KG1 (cell line): Measurements from ENCODE around the gene CUL2.
"Not testable (repeated sequence)": the region's sequence is repeated elsewhere in the genome, so short reads cannot be mapped to it uniquely, and the experiment has no call there.

Experiments used
- DNase-seq: peaks from one replicate; lab custom pipeline; 2025; lab: John Stamatoyannopoulos, UW

Gene CUL2

GRCh38 chr10:35019041-35020024 lies 70.8 kb downstream of the CUL2 start:
- DNase-seq = no peak

- no peak for DNase-seq
Observed at GRCh38 chr10:35017608-35018007, 72.5 kb downstream of the CUL2 start.

- no peak for DNase-seq
Observed at GRCh38 chr10:35015843-35016408, 74.2 kb downstream of the CUL2 start.

GRCh38 chr10:35012781-35013180 lies 77.4 kb downstream of the CUL2 start:
- no peak for DNase-seq

GRCh38 chr10:35011771-35012191 lies 78.4 kb downstream of the CUL2 start:
- no peak for DNase-seq

GRCh38 chr10:35007858-35008301 lies 82.3 kb downstream of the CUL2 start:
- DNase-seq = no peak

GRCh38 chr10:35006836-35007235 lies 83.3 kb downstream of the CUL2 start:
- DNase-seq = no peak

GRCh38 chr10:35005868-35006267 lies 84.3 kb downstream of the CUL2 start:
- no peak for DNase-seq

- DNase-seq = no peak
Observed at GRCh38 chr10:35004651-35005050, 85.5 kb downstream of the CUL2 start.

GRCh38 chr10:35003906-35004305 lies 86.2 kb downstream of the CUL2 start:
- DNase-seq = no peak

GRCh38 chr10:35000936-35001335 lies 89.2 kb downstream of the CUL2 start:
- DNase-seq = no peak

GRCh38 chr10:34999532-34999931 lies 90.6 kb downstream of the CUL2 start:
- DNase-seq = no peak

- no peak for DNase-seq
Observed at GRCh38 chr10:34998940-34999339, 91.2 kb downstream of the CUL2 start.

GRCh38 chr10:34996843-34997242 lies 93.3 kb downstream of the CUL2 start:
- peak; percentile 31 for DNase-seq

- no peak for DNase-seq
Observed at GRCh38 chr10:34995925-34996324, 94.2 kb downstream of the CUL2 start.

GRCh38 chr10:34994565-34995142 lies 95.5 kb downstream of the CUL2 start:
- peak; percentile 30 for DNase-seq

- no peak for DNase-seq
Observed at GRCh38 chr10:34993782-34994181, 96.4 kb downstream of the CUL2 start.

GRCh38 chr10:34991117-34991516 lies 99.0 kb downstream of the CUL2 start:
- DNase-seq = not testable (repeated sequence)

GRCh38 chr10:34988397-34989067 lies 101.6 kb downstream of the CUL2 start:
- no peak for DNase-seq

GRCh38 chr10:34985823-34986222 lies 104.3 kb downstream of the CUL2 start:
- DNase-seq = no peak

- DNase-seq = no peak
Observed at GRCh38 chr10:34985146-34985545, 105.0 kb downstream of the CUL2 start.

- DNase-seq = no peak
Observed at GRCh38 chr10:34981844-34982243, 108.3 kb downstream of the CUL2 start.
